Activated T-cell treated with anti-CD3 and anti-CD28 coated beads, Interleukin-2, amount 50 U/mL, for 24 hours (primary cell): ENCODE results near the gene KLHL11.

Source experiments
- DNase-seq: peaks from one replicate; pipeline ENCODE4 v3.0.0-alpha.2; 2020
- H3K27ac Mint-ChIP-seq: 2 replicates; pipeline ENCODE4 v1.8.0; 2020; ENCODE audit warnings: mild to moderate bottlenecking, mixed read lengths
- H3K27me3 Mint-ChIP-seq: 2 replicates; pipeline ENCODE4 v1.8.0; 2020; ENCODE audit warnings: mixed read lengths
- H3K36me3 Mint-ChIP-seq: 2 replicates; pipeline ENCODE4 v1.8.0; 2020; ENCODE audit warnings: low read depth, mixed read lengths
- H3K4me1 Mint-ChIP-seq: 2 replicates; pipeline ENCODE4 v1.8.0; 2020; ENCODE audit warnings: low read depth, mixed read lengths
- H3K4me3 Mint-ChIP-seq: 2 replicates; pipeline ENCODE4 v1.8.0; 2020; ENCODE audit warnings: mild to moderate bottlenecking, moderate library complexity, mixed read lengths
- H3K9me3 Mint-ChIP-seq: 2 replicates; pipeline ENCODE4 v1.8.0; 2020; ENCODE audit warnings: mixed read lengths

KLHL11 gene

DNA sequence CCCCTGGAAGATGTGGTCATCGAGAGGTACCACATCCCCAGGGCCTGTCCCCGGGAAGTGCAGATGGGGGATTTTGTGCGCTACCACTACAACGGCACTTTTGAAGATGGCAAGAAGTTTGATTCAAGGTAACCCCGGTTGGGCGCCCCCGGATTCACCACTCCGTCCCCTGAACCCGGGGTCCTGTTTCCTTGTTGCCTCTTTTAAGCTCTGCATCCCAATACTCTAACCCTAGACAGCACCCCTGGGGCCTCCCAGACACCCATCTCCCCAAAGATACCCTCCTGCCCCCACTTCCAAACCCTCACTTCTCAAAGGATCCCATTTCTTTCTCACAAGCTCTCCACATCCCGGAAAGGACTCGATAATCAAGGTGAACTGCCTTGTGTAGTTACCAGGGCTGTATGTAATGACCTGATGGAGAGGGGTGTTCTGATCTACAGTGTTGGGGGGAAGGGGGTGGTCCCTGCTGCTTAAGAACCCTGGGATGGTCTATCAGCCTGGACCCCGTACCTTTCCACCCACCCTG is 52.0 kb downstream of the KLHL11 start:
- DNase-seq, result no peak
- no peak overlapping the region for H3K27ac Mint-ChIP-seq
- peaks cover 24% of the 10 kb centered on the region for H3K4me1 Mint-ChIP-seq
- no peak overlapping the region for H3K4me3 Mint-ChIP-seq
- H3K36me3 Mint-ChIP-seq, result no peaks in the 10 kb centered on the region
- no peaks in the 10 kb centered on the region for H3K9me3 Mint-ChIP-seq
- peaks cover 9% of the 10 kb centered on the region for H3K27me3 Mint-ChIP-seq

- peak within 1 kb of the TSS; percentile 71 for H3K27ac Mint-ChIP-seq
- H3K27me3 Mint-ChIP-seq, result peaks cover 9% of the 10 kb centered on the region
Measured at GRCh38 chr17:41812381-41813151, 52.7 kb downstream of the KLHL11 start, which contains the start of gene FKBP10. Gene FKBP10, plus strand, starts transcription at chr17:41813004. Its CDS starts 31 bp downstream, at chr17:41813035.

GRCh38 chr17:41811549-41812380 is 53.5 kb downstream of the KLHL11 start, which contains the start of gene P3H4:
Gene P3H4, minus strand, starts transcription at chr17:41811949. Its CDS starts 34 bp downstream, at chr17:41811915.
- Mint-ChIP-seq H3K27me3 (peaks cover 9% of the 10 kb centered on the region), H3K27ac (peak within 1 kb of the TSS; percentile 71), H3K4me3 (peak within 1 kb of the TSS; percentile 72), H3K4me1 (peaks cover 24% of the 10 kb centered on the region), H3K9me3 (no peaks in the 10 kb centered on the region), H3K36me3 (no peaks in the 10 kb centered on the region)
- DNase-seq, result peak; percentile 86

More at GRCh38 chr17:41812381-41813151, 52.7 kb downstream of the KLHL11 start, which contains the start of gene FKBP10:
- H3K4me1 Mint-ChIP-seq, result peaks cover 24% of the 10 kb centered on the region
- no peak for DNase-seq
- no peaks in the 10 kb centered on the region for H3K36me3 Mint-ChIP-seq
- H3K4me3 Mint-ChIP-seq, result peak within 1 kb of the TSS; percentile 72
- H3K9me3 Mint-ChIP-seq, result no peaks in the 10 kb centered on the region

- H3K27me3 Mint-ChIP-seq, result peaks cover 9% of the 10 kb centered on the region
- H3K4me1 Mint-ChIP-seq, result peaks cover 24% of the 10 kb centered on the region
- H3K9me3 Mint-ChIP-seq, result no peaks in the 10 kb centered on the region
- no peaks in the 10 kb centered on the region for H3K36me3 Mint-ChIP-seq
- H3K27ac Mint-ChIP-seq, result no peak overlapping the region
- no peak for DNase-seq
- H3K4me3 Mint-ChIP-seq, result peak overlapping the region; percentile 68
Measured at GRCh38 chr17:41810659-41811548, 54.3 kb downstream of the KLHL11 start.

- H3K9me3 Mint-ChIP-seq, result no peaks in the 10 kb centered on the region
- H3K27ac Mint-ChIP-seq, result no peak overlapping the region
- H3K27me3 Mint-ChIP-seq, result no peaks in the 10 kb centered on the region
- no peaks in the 10 kb centered on the region for H3K36me3 Mint-ChIP-seq
- DNase-seq, result no peak
- peaks cover 15% of the 10 kb centered on the region for H3K4me1 Mint-ChIP-seq
- no peak overlapping the region for H3K4me3 Mint-ChIP-seq
Measured at GRCh38 chr17:41806685-41807445, 58.4 kb downstream of the KLHL11 start.
